Stomach (tissue), 4 donors: ENCODE results near the gene FZD2.

ENCODE experiments used
- CTCF ChIP-seq, 7 experiments: fragments of 450-650 bp in 4 of 7; fragments of 200-600 bp in 3 of 7; sonication (generic) in 3 of 7; IDR thresholded peaks; one replicate each; pipeline ENCODE4 v1.5.1; 2016 to 2019; ENCODE audit warnings: antibody characterized with exemption in 7 of 7, control low read depth in 2 of 7, mild to moderate bottlenecking in 1 of 7
- POLR2A ChIP-seq, 4 donors: fragments of 450-650 bp; IDR thresholded peaks; one replicate each; pipeline ENCODE4 v1.6.1; 2016; ENCODE audit warnings: antibody characterized with exemption in 4 of 4, control low read depth in 2 of 4, mild to moderate bottlenecking in 1 of 4, moderate library complexity in 1 of 4
- POLR2AphosphoS5 ChIP-seq, 3 donors: sonication (generic); formaldehyde crosslinking; IDR thresholded peaks; one replicate each; pipeline ENCODE4 v1.6.1; 2016; ENCODE audit warnings: antibody characterized with exemption in 3 of 3

GRCh38 chr17:44608727-44609435, 51.6 kb downstream of the FZD2 start:
- no peak for TF ChIP-seq POLR2AphosphoS5 (IDR thresholded peaks at IDR 0.05)
- TF ChIP-seq CTCF (IDR thresholded peaks at IDR 0.05): no peak
- no peak for TF ChIP-seq POLR2A (IDR thresholded peaks at IDR 0.05)
